ENCODE data around the gene ALDH1A2.
"Not testable (repeated sequence)": the region's sequence is repeated elsewhere in the genome, so short reads cannot be mapped to it uniquely, and the experiment has no call there.

ALDH1A2 gene

DNA sequence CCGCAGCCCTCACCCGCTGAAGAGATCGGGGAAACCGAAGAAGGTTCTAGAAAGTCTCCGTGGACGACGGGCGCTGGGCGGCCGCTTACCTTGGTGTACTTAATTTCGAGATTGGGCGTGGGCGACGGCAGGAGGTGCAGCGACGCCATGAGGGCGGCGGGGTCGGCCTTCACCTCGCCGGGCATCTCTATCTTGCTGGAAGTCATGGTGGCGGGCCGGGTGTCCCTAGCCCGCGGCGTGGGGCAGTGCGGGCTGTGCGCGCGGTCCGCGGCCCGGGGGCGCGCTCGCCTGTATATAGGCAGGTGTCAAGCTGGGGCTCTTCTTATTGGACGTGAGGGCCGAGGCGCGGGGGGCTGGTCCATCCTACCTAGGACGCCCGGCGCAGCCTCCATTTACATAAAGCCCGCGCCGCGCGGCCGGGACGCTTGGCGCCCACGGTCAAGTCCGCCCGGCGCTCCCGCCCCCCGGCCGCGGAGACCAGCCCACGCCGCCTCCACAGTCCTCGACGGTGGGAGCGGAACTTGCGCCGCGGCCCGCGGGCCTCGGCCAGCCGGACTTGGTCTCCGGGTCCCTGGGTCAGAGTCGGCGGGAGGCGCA, at the start of gene ALDH1A2:
Gene ALDH1A2 (minus strand): TSS at position 267 of the 597 bp plus-strand sequence. CDS start 61 bp downstream, at position 206.
- in situ Hi-C loops (cut with MboI; ENCODE audit: low sequenced_read_pairs): no loop called here

DNA sequence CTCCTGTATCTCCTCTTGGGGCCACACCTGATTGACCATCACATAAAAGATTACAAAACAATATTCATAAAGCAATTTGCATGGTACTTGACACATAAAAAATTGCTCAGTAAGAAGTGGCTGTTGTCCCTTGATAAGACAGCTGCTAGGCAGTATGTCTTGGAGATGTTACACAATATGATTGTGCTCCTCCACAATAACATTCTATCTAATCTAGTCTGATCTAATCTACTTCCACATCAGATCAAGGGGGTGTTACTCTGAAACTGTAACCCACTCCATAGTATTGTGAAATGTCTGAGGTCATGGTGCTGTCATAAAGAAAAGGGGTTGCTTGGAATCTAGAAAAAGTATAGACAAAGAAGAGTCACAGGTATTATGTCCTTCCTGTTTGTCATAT, 49.3 kb upstream of the ALDH1A2 start:
- in situ Hi-C loops (cut with MboI; ENCODE audit: low sequenced_read_pairs): no loop called here

DNA sequence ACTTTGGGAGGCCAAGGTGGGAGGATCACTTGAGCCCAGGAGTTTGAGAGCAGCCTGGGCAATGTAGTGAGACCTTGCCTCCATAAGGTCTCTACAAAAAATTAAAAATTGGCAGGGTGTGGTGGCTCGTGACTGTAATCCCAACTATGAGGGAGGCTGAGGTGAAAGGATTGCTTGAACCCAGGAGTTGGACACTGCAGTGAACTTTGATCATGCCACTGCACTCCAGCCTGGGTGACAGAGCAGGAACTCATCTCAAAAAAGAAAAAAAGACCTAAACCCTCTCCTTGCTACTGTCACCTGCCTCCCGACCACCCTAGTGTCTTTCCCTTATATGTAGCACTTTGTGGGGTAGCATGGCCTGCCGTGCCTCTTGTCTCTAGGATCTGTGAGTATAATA, 48.9 kb upstream of the ALDH1A2 start:
- in situ Hi-C loops (cut with MboI; ENCODE audit: low sequenced_read_pairs): no loop called here

DNA sequence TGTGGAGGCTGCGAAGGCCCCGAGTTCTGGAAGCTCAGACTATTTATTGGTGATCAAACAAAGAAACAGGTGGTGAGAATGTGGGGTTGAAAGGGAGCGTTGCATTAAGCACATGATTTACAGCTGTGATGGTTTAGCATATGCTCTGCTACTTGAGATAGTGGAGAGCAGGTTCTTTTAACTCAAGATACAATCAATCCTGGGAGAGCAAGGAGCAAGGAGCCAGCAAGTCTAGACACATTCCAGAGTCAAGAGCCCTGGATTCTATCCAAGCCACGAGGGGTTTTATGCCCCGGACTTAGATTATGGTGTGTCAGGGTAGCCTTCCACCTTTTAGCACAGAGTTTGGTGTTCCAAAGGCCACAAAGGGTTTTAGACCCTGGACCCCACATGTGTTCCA, 47.8 kb upstream of the ALDH1A2 start:
- in situ Hi-C loops (cut with MboI; ENCODE audit: low sequenced_read_pairs): not testable (repeated sequence)

DNA sequence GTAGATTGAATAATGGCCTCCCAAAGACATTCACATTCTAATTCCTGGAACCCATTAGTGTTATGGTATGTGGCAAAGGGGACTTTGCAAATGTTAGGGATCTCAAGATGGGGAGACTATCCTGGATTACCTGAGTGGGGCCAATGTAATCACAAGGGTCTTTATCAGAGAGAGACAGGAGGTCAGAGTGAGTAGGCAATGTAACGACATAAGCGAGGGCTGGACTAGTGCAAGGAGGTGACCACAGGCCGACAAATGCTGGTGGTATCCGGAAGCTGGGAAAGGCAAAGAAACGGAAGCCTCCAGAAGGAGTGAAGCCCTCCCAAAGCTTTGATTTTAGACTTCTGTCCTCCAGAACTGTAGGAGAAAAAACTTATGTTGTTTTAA, 46.2 kb upstream of the ALDH1A2 start:
- in situ Hi-C loops (cut with MboI; ENCODE audit: low sequenced_read_pairs): no loop called here

DNA sequence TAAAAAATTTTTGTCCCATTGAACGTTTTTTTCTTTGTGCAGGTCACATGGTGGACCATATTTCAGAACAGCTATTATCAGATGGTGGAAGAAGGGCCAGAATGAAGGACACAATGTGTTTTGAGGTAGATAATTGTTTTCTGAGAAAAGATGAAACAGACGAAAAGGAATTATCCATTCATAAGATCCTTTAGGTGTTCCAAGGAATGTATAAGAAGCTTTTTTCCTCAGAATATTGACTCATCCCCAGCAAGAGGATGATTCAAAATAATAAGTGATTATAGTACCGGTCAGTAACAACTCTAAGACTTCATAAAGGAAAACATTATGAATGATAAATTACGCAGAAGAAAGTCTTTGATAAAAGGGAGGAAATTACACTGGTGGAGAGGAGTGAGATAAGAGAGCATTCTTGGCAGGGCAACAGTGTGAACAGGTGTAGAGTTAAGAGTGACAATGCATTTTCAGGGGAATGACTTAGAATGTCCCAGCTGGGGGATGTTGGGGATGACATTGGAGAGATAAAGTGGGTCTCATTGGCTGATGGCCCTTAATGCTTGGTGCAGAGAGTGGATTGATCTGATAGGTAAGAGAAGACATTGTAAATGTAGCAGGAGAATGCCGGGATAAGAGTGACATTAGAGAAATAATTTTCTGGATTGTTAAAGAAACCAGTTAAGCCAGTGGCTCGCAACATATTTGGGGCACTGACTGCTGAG, 45.6 kb upstream of the ALDH1A2 start:
- in situ Hi-C loops (cut with MboI; ENCODE audit: low sequenced_read_pairs): no loop called here

DNA sequence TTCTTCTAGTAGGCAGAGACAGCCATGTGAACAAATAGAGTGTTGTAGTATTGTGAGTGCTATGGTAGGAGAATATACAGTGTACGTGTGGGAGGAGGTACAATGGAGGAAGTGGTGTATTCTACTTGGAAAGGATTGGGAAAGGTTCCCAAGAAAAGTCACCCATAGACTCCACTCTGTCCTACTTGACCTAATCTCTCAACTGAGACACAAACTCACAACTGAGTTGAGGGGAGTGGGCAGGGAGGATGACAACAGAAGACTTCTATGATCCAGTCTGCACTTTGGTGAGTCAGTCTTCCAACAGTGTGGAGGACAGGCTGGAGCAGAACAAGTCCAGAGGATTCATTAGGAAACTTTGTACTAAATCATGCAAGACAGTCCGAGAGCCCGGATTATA, 43.9 kb upstream of the ALDH1A2 start:
- in situ Hi-C loops (cut with MboI; ENCODE audit: low sequenced_read_pairs): no loop called here

DNA sequence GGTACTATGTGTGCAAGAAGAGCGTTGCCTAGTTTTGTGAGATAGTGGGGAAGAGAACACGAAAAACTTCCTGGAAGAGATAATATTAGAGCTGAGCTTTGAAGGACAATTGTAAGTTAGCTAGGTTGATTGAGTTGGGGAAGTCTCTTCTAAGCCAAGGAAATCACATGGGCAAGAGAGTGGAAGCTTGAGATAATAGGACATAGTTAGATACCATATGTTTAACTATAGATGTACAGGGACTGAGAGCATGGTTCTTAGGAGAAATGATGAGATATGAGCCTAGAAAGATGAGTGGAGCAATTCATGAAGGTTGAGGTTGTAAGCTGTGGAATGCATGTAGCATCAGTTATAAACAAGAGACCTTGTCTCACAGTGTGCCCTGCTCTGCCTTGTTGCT, 42.6 kb upstream of the ALDH1A2 start:
- in situ Hi-C loops (cut with MboI; ENCODE audit: low sequenced_read_pairs): no loop called here

DNA sequence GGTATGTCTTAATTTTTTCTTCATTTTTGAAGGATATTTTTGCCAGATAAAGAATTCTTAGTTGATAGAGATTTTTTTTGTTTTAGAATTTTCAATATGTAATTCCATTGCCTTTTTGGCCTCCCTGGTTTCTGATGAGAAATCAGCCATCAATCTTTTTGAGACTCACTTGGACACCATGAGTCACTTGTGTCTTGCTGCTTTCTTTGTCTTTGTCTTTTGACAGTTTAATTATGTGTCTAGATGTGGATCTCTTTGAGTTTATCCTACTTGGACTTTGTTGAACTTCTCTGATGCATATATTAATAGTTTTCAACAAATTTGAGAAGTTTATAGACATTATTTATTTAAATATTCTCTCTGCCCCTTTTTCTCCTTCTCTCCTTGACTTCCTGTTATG, 38.0 kb upstream of the ALDH1A2 start:
- in situ Hi-C loops (cut with MboI; ENCODE audit: low sequenced_read_pairs): no loop called here

DNA sequence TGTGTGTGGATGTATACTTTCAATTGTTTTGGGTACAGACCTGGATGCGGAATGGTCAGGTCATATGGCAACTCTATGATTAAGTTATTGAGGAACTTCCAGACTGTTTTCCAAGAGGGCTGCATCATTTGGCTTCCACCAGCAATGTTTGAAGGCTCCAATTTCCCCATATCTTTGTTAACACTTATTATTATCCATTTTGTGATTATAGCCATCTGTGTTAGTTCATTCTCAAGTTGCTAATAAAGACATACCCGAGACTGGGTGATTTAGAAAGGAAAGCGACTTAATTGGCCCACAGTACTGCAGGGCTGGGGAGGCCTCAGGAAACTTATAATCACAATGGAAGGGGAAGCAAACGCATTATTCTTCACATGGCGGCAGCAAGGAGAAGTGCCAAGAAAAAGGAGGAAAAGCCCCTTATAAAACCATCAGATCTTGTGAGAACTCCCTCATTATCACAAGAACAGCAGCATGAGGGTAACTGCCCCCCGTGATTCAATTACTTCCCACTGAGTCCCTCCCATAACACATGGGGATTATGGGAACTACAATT, 31.1 kb upstream of the ALDH1A2 start:
- in situ Hi-C loops (cut with MboI; ENCODE audit: low sequenced_read_pairs): no loop called here

DNA sequence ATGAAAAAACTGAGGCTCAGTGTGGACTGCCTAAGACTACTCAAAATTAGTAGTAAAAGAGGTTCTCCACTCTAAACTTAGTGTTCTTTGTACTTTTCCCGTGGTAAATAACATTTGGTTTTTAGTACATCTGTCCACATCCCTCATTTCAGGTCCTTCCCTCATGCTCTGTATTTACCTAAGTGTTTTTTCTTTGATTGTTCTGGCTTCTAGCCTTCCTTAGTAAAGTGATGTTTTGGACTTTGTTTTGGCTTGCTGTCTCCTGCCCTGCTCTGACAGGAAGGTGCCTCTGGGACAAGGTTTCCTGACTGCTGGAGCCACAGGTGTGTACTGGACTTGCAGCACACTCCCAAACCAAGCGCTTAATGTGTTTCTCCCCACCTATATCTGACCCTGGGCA, 29.9 kb upstream of the ALDH1A2 start:
- in situ Hi-C loops (cut with MboI; ENCODE audit: low sequenced_read_pairs): no loop called here

DNA sequence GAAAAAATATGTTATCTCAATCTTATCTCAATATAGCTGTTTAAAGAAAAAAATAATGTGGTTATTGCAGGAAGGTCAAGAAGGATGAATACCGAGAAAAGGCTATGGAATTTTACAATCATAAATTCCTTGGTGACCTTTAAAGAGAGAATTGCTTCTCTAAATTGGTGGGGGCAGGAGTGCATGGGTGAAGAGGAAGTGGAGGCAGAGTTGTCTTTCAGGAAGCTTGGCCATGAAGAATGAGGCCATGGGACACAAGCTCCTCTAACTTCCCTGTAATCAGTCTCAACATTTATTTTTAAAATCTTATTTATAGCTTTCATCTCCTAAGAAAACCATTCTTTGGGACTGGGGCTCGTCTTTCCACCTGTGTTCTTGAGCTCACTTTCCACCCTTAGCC, 22.4 kb upstream of the ALDH1A2 start:
- in situ Hi-C loops (cut with MboI; ENCODE audit: low sequenced_read_pairs): no loop called here

DNA sequence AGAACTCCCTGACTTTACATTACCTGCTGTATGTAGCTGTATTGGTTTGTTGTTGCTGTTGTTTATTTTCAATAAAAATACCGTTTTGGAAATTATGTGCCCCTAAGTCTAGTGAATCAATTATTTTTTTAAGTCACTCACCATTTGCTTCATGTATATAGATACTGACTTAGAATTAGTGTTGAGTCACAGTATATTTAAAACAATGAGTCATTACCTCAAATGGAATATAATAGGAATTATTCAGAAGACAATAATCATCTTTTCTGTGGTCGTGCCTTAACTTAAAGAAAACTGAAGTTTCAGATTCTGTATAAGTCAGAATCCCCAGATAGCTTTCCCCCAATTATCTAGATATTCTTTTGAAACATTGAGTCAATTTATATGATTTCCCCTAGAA, 21.0 kb upstream of the ALDH1A2 start:
- in situ Hi-C loops (cut with MboI; ENCODE audit: low sequenced_read_pairs): no loop called here

DNA sequence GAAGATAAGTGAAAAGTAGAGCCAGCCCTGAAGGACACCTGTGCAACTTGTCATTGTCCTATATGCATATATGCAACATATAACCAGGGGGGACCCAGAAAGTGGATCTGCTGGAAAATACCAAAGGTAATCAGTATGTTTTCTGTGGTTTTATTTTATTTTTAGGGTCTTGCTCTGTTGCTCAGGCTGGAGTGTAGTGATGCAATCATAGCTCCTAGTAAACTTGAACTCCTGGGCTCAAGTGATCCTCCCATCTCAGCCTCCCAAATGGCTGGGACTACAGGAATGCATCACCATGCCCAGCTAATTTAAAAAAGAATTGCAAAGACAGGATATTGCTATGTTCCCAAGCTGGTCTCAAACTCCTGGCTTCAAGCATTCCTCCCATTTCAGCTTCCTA, 18.0 kb upstream of the ALDH1A2 start:
- in situ Hi-C loops (cut with MboI; ENCODE audit: low sequenced_read_pairs): no loop called here

DNA sequence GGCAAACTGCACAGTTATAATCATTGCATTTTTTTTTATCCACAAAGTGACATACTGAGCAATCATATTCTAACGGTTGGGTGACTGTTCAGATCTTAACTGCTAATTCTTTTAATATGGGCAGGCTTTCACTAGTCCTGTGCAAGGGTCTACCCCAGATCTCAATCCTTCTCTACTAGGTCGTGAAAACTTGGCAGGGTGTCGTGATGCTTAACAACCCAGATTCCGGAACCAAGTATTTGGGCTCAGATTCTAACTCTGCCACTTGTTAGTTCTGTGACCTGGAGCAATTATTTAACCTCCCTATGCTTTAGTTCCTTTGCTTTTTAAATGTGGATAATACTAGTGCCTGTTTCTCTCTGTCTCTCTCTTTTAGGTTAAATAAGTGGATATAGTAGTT, 16.4 kb upstream of the ALDH1A2 start:
- in situ Hi-C loops (cut with MboI; ENCODE audit: low sequenced_read_pairs): no loop called here

DNA sequence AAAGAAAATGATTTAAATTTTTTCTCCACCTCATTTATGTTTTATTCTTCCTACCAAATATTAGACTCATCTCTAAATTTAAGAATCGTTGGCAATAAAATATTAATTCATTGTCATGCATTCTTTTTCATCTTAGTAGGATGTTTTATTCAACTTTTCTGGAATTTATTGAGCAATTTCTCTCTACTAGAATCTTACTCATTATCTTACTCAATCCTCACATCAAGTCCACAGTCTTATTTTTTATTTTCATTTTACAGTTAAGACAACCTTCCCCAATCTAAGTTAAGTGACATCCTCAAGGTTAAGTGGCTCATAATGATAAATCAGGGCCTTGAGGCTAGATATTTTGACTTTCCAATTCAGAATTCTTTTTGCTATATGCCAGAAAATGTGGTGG, 15.9 kb upstream of the ALDH1A2 start:
- in situ Hi-C loops (cut with MboI; ENCODE audit: low sequenced_read_pairs): no loop called here

DNA sequence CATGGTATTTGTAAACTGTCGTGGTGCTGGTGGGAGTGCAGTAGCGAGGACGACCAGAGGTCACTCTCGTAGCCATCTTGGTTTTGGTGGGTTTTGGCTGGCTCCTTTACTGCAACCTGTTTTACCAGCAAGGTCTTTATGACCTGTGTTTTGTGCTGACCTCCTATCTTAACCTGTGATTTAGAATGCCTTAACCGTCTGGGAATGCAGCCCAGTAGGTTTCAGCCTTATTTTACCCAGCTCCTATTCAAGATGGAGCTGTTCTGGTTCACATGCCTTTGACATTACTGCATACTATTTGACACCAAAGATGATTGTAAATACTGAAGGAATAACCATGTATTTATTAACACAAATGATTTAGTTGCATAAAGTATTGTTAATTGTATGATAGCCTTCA, 15.4 kb upstream of the ALDH1A2 start:
- in situ Hi-C loops (cut with MboI; ENCODE audit: low sequenced_read_pairs): not testable (repeated sequence)

DNA sequence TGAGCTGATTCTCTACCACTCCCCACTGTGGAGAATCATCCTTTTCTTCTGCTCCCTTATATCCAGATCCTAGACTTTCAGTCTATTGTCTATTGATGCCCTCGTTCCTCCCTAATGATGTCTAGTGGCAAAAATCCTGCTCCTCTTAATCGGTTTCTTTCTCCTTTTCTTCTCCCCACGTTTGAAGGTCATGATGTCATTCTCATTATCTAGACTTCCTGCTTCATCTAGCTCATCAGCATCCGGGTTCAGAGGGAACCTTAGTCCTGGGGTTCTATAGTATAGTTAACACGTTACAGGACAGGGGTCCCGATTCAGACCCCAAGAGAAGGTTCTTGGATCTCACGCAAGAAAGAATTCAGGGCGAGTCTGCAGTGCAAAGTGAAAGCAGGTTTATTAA, 14.9 kb upstream of the ALDH1A2 start:
- in situ Hi-C loops (cut with MboI; ENCODE audit: low sequenced_read_pairs): no loop called here

DNA sequence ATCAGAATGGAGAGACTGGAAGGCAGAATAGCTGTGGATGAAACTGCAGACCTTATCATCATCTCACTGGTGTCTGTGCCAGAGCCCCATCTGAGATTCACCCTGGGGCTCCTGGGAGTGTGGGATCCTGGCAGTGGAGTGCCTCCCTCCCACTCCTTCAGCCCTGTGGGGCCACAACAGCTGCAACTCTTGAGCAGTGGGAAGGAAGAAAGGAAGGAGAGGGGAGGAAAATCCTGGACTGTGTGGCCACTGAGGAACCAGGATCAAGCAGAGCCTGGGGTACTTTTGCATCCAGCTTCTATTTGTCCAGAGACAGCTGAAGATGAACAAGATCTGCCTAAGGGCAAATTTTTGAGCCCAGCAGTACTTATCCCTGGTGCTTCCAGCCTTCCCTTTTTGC, 13.1 kb upstream of the ALDH1A2 start:
- in situ Hi-C loops (cut with MboI; ENCODE audit: low sequenced_read_pairs): no loop called here

DNA sequence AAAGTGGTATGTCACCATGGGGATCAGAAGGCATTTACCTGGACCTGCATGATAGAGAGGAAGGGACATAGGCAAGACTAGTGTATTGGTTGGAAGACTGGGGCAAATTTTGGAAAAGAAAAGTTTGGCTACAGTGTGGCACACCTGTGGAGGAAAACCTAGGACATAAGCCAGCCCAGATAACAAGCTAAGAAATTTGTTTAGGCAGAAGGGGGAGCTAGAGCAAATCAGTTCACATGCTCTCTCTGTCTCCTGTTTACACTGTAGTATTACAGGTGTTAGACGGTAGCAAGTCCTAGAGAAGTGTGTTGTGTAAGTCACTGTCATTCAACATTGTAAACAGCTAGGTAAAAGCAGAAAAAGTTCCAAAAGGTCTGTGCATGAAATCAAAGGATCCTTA, 11.9 kb upstream of the ALDH1A2 start:
- in situ Hi-C loops (cut with MboI; ENCODE audit: low sequenced_read_pairs): no loop called here

DNA sequence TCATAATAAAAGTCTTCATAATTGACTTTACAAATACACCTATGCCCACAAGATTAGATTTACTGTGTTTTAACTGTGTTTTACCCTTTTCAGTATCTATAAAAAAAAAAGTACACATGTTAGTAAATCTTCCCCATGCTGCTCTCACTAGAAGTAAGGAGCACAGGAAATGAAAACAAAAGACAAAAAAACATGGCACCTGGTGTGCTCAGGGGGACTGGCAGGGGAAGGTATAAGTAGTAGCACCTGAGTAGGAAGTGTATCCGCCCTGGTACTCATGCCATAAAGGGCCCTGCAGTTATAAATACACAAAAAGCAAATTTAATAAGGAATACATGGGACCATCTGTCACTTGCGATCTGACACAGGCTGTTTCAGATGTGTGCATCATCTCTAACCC, 8.9 kb upstream of the ALDH1A2 start:
- in situ Hi-C loops (cut with MboI; ENCODE audit: low sequenced_read_pairs): no loop called here

DNA sequence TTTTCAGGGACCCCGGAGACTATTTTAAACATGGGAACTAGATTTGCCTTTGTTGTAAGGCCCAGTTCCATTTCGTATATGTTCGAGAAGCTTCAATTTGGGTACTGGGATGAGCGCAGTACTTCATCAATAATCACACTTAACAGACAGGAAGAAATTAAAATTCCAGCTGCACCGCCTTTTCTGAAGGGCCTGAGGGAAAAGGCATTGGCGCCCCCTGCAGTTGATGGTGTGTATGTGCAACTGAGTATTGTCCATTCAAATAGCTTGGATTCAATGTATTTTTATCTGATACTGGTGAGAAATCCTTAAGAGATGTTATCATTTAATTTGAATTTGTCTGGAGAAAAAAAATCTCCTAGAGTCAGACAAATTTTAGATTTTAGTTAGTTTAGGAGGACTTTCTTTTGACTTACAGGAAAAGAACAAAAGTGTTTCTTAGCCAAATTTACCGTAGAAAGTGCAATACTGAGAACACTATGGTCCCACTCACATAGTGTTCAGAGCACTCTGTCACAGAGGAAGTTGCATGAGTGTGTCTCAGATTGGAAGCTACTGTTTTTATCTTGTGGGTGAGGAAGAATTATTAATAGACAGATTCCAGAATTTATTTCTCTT, 5.4 kb upstream of the ALDH1A2 start:
- in situ Hi-C loops (cut with MboI; ENCODE audit: low sequenced_read_pairs): no loop called here

Measured in hTERT RPE-1 (cell line).